ENCODE measurements around the gene ASCC3.

GRCh38 chr6:100673641-100674040, 207.5 kb downstream of the ASCC3 start:
- TF ChIP-seq RAD21 (IDR thresholded peaks at IDR 0.05; ENCODE audit: low read depth) (no peak), YY1 (IDR thresholded peaks at IDR 0.05; ENCODE audit: low read depth) (no peak)
